GM08714 (cell line): Measurements from ENCODE around the gene SUN1.

Source experiments
- H3K4me3 ChIP-seq: fragments of 200-500 bp; sonication (Bioruptor generic); 2 replicates; pipeline ENCODE4 v1.5.1; 2014; ENCODE audit warnings: mild to moderate bottlenecking, low read length, inconsistent platforms
- ZNF274 ChIP-seq: IDR thresholded peaks from 2 replicates; pipeline ENCODE4 v1.6.1; 2012; ENCODE audit warnings: mild to moderate bottlenecking, low read depth, low read length

Gene SUN1

GRCh38 chr7:888081-889024 is 56.1 kb downstream of the SUN1 start:
- no peak for TF ChIP-seq ZNF274
- no peak overlapping the region for H3K4me3 ChIP-seq

DNA sequence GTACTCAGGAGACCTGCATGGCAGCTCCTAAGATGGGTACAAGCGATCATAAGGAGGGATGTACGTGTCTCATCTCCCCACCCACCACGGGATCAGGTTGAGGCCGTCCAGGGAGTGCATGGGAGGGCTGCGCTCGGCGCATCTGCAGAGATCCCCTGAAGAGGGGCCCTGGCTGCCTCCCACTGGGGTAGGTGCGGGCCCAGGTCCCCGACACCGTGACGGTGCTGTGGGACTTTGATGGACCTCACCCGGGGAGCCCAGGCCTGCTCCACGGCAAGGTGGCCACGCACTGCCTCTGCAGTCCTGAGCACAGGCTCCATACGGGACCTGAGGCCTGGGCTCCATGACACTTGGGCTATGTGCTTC is 56.7 kb downstream of the SUN1 start:
- H3K4me3 ChIP-seq: no peak overlapping the region

DNA sequence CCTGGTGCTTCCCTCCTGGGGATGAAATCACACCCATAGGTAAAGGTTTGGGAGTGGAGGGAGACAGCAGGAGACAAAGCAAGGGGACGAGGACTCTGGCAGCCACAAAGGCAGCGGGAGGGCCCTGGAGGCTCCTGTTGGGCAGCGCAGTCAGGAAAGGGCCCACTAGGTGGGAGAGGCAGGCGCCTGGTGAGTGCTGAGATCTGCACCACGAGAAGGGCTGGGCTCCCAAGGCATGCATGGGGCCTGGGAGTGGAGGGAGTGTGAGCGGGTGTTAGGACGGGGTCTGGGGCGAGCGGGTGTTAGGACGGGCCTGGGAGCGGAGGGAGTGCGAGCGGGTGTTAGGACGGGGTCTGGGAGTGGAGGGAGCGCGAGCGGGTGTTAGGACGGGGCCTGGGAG is 57.1 kb downstream of the SUN1 start:
- TF ChIP-seq ZNF274: no peak
- H3K4me3 ChIP-seq: no peak overlapping the region

More for the DNA sequence above, 56.7 kb downstream of the SUN1 start:
- TF ChIP-seq ZNF274: no peak

DNA sequence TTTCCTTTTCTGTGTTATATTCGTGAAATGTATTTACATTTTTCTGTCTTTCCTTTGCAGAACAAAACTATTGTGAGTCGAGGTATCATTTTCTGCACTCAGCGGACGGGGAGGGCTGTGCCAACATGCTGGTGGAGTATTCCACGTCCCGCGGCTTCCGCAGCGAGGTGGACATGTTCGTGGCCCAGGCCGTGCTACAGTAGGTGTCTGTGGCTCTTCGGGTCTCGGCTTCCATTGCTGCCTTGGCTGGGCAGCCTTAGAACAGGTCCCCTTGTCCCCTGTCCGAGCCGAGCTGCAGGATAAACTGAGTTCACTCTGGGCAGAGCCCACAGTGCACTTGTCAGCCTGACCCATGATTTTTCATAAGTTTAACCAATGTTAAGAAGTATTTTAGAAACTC is 58.6 kb downstream of the SUN1 start:
- no peak for TF ChIP-seq ZNF274
- no peak overlapping the region for H3K4me3 ChIP-seq

- H3K4me3 ChIP-seq: no peak overlapping the region
- TF ChIP-seq ZNF274: no peak
Measured at GRCh38 chr7:891291-891690, 59.0 kb downstream of the SUN1 start.

DNA sequence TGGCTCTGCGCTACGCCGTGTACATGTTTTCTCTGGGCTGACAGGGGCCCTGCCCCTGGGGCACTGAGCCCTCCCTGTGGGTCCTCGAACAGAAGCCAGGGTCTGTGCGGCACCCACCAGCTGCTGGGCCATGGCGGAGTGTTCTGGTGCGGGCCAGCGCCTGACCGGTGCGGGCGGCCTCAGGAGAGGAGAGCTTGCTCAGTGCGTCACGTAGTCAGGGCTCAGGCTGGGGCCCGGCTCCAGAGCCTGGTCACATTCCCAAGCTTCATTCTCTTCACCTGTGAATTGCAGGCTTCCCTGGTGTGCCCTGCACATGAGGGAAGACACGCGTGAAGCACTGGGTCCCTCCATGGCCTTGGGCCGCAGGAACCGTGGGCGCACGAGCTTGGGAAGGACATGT is 59.5 kb downstream of the SUN1 start:
- TF ChIP-seq ZNF274: no peak
- H3K4me3 ChIP-seq: no peak overlapping the region

DNA sequence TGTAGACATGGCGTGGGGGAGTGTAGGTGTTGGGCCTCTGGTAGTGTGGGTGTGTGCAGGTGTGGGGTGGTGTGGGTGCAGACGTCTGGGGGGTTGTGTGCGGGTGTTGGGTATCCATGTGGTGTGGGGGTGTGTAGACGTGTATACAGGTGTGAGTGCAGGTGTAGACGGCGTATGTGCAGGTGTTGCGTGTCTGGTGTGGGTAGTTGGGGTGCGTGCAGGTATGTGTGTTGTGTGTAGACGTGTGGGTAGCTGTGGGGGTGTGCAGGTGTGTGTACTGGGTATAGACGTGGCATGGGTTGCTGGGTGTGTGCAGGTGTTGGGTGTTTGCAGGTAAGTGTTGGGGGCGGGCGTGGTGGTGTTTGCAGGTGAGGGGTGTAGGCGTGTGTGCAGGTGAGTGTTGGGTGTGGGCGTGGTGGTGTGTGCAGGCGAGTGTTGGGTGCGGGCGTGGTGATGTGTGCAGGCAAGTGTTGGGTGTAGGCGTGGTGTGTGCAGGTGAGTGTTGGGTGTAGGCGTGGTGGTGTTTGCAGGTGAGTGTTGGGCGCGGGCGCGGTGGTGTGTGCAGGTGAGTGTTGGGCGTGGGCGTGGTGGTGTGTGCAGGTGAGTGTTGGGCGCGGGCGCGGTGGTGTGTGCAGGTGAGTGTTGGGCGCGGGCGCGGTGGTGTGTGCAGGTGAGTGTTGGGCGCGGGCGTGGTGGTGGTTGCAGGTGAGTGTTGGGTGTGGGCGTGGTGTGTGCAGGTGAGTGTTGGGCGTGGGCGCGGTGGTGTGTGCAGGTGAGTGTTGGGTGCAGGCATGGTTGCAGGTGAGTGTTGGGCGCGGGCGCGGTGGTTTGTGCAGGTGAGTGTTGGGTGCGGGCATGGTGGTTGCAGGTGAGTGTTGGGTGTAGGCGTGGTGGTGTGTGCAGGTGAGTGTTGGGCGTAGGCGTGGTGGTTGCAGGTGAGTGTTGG is 60.6 kb downstream of the SUN1 start:
- no peak overlapping the region for H3K4me3 ChIP-seq

GRCh38 chr7:893686-894085 is 61.4 kb downstream of the SUN1 start:
- H3K4me3 ChIP-seq: no peak overlapping the region
- no peak for TF ChIP-seq ZNF274

More for the DNA sequence above, 60.6 kb downstream of the SUN1 start:
- TF ChIP-seq ZNF274: no peak

DNA sequence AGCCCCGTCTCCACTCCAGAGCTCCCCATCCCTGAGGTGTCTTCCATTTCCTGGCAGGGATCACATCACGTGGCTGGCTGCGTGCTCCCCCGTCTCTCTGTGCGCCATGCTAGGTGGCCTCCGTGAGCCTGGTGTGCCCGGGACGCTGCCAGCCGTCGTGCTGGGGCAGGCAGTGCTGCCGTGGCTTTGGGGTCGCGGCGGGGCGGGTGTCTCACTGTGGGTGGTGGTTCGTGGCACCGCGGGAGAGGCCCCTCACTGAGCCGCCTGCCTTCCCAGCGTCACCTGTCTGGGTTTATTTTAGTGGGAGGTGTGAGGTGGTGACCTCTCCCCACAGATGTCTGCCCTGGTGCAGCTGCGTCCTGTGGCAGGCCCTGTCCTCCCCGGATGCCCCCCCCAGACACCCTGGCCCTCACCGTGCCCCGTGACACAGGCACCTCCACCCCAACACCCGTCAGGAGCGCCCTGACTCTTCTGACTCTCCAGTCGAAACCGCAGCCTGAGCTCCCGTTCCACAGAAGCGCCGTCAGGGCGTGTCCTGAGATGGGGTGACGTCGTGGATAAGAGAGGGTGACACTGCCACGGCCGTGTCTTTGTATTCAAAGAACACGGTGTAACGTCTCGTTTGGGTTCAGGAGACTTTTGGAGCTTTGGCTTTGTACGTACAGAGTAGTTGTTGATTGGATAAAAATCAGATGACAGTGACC is 62.0 kb downstream of the SUN1 start:
- no peak for TF ChIP-seq ZNF274
- H3K4me3 ChIP-seq: no peak overlapping the region

- no peak overlapping the region for H3K4me3 ChIP-seq
- no peak for TF ChIP-seq ZNF274
Measured at GRCh38 chr7:894927-895450, 62.7 kb downstream of the SUN1 start.

DNA sequence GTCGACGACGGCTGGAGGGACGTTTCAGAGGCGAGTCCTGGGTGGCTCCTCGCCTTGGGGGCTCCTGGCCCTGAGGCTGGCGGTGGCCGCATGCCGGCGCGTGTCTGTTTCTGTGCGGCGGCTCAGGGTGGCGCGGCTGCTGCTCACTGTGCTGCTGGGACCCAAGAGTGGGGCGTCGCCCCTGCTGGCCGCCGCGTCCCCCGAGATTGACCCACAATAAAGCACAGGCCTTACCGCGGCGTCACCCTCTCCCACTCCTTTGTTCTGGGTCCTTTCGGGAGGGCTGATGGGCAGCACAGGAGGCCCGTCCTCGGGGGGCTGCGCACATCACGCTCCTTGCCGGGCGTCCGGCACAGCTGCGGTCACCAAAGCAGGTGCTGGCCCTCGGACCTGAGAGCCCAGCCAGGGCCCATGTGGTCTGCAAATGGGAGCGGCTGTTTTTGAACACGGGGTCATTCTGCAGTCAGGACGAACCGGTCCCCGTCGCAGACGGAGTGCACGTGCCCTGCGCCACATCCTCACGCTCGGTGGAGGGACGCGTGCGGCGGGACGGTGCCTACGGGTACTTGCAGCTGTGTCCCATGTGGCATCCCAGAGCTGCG is 63.3 kb downstream of the SUN1 start:
- no peak overlapping the region for H3K4me3 ChIP-seq
- no peak for TF ChIP-seq ZNF274

- no peak for TF ChIP-seq ZNF274
- no peak overlapping the region for H3K4me3 ChIP-seq
Measured at GRCh38 chr7:896346-897075, 64.2 kb downstream of the SUN1 start.

DNA sequence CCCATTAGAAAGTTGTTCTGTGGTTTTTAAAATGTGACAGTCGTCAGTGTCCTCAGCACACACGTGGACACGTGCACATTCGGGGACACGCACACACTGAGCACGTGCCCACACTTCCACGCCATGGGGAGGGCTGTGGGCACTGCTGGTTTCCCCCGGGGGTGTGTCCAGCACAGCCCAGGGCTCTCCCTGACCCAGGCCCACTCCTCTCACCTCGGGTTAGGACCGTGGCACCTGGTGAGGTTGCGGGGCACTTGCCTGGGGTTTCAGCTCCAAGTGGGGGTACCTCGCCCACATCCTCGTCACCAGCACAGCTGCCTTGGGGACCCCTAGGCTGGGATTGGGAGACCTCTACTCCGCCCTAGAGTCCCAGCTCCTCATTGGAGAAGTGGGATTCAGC is 64.8 kb downstream of the SUN1 start:
- no peak overlapping the region for H3K4me3 ChIP-seq
- TF ChIP-seq ZNF274: no peak
